Thyroid gland (tissue), 4 donors: ENCODE measurements around the gene NGEF. TPM values are rescaled to one million over a fixed set of nuclear protein-coding genes. Genes with fewer than 3 reads are reported as not detected.
A peak's percentile ranks its signal among the peaks of the same experiment; 100 is the strongest.

Source experiments
- DNase-seq, 2 donors: peaks; one replicate each; pipeline ENCODE4 v3.0.0-alpha.2; 2019
- H3K27ac ChIP-seq, 3 donors: fragments of 200-600 bp; sonication (generic); 1 replicate in 2 of 3; 2 replicates in 1 of 3; pipeline ENCODE4 v1.5.1; 2016 to 2019; ENCODE audit warnings: mild to moderate bottlenecking in 1 of 3, moderate library complexity in 1 of 3
- H3K27me3 ChIP-seq: fragments of 200-600 bp; sonication (generic); one replicate; pipeline ENCODE4 v1.5.1; 2019
- H3K36me3 ChIP-seq, 2 donors: fragments of 200-600 bp; sonication (generic); one replicate each; pipeline ENCODE4 v1.5.1; 2016 to 2019
- H3K4me1 ChIP-seq, 2 donors: fragments of 200-600 bp; sonication (generic); one replicate each; pipeline ENCODE4 v1.5.1; 2017 to 2019
- H3K4me3 ChIP-seq, 3 donors: fragments of 200-600 bp; sonication (generic); replicated peaks in 1 of 3; 1 replicate in 2 of 3; 2 replicates in 1 of 3; pipeline ENCODE4 v1.5.1; 2016; ENCODE audit warnings: mild to moderate bottlenecking in 1 of 3
- H3K9me3 ChIP-seq: fragments of 200-600 bp; sonication (generic); one replicate; pipeline ENCODE4 v1.5.1; 2017
- CTCF ChIP-seq, 6 experiments: fragments of 200-600 bp in 3 of 6; fragments of 450-650 bp in 3 of 6; sonication (generic) in 3 of 6; IDR thresholded peaks; one replicate each; pipeline ENCODE4 v1.5.1; 2016 to 2019; ENCODE audit warnings: antibody characterized with exemption in 6 of 6, mild to moderate bottlenecking in 2 of 6, inconsistent platforms in 1 of 6, moderate library complexity in 1 of 6
- POLR2A ChIP-seq, 2 donors: fragments of 450-650 bp; IDR thresholded peaks; one replicate each; pipeline ENCODE4 v1.6.1; 2017; ENCODE audit warnings: antibody characterized with exemption in 2 of 2, mild to moderate bottlenecking in 2 of 2, moderate library complexity in 1 of 2
- WGBS, 2 donors: methylation state at CpG; one replicate each; pipeline ENCODE4 v1.1.5; 2017; 5-methylcytosine and 5-hydroxymethylcytosine counted together
- intact Hi-C: fragments of 100-400 bp; cut with DNase I; formaldehyde crosslinking; loops from one replicate; pipeline ENCODE4 v1.15.1; 2023
- total RNA-seq, 4 donors: library from RNA; depleted of rRNA; stranded (reverse); fragments of >200 nt; gene quantifications; one replicate each; pipeline ENCODE4 v1.2.3, GENCODE V29; 2016

Gene NGEF
- total RNA-seq = 1 to 10 TPM in 1 of 4 donors, under 1 TPM in 1, not detected in 2; 0.11 to 2.1 TPM

- H3K27me3 ChIP-seq = no peaks in the 10 kb centered on the region
- H3K4me3 ChIP-seq = no peak within 1 kb of the TSS
- H3K9me3 ChIP-seq = no peaks in the 10 kb centered on the region
- 69 to 81% methylated on average over 9 to 12 of the region's 12 CpGs for WGBS, 2 donors
- intact Hi-C loops = no loop called here
- H3K27ac ChIP-seq = no peak within 1 kb of the TSS
- no peak for DNase-seq
- no peaks in the 10 kb centered on the region for H3K4me1 ChIP-seq
- TF ChIP-seq POLR2A (IDR thresholded peaks at IDR 0.05) = no peak
- no peak for TF ChIP-seq CTCF (IDR thresholded peaks at IDR 0.05)
- H3K36me3 ChIP-seq = no peaks in the 10 kb centered on the region
Measured at GRCh38 chr2:233013027-233013461, at the start of gene NGEF. Gene NGEF, minus strand, starts transcription at chr2:233013256. Its CDS starts 38,366 bp downstream, at chr2:232974890.

- 86 to 88% methylated on average over 4 of the region's 4 CpGs for WGBS, 2 donors
- TF ChIP-seq CTCF (IDR thresholded peaks at IDR 0.05) = no peak
- no peak for TF ChIP-seq POLR2A (IDR thresholded peaks at IDR 0.05)
- Histone ChIP-seq H3K27ac (peak overlapping the region in 1 of 3 donors; percentile 74), H3K9me3 (no peaks in the 10 kb centered on the region), H3K36me3 (no peaks in the 10 kb centered on the region), H3K27me3 (no peaks in the 10 kb centered on the region), H3K4me3 (no peak overlapping the region), H3K4me1 (peaks cover 0 to 4% of the 10 kb centered on the region in 2 donors)
- no peak for DNase-seq
- intact Hi-C loops = no loop called here
Measured at GRCh38 chr2:233062451-233062850, 49.4 kb upstream of the NGEF start.

GRCh38 chr2:233061591-233062450, 48.8 kb upstream of the NGEF start:
- H3K27me3 ChIP-seq = no peaks in the 10 kb centered on the region
- WGBS, 2 donors = 51 to 63% methylated on average over 4 to 11 of the region's 12 CpGs
- DNase-seq = peak; percentile 10 to 24
- H3K4me3 ChIP-seq = no peak overlapping the region
- intact Hi-C loops = no loop called here
- TF ChIP-seq CTCF (IDR thresholded peaks at IDR 0.05) = no peak
- no peak for TF ChIP-seq POLR2A (IDR thresholded peaks at IDR 0.05)
- H3K9me3 ChIP-seq = no peaks in the 10 kb centered on the region
- H3K27ac ChIP-seq = peak overlapping the region in 1 of 3 donors; percentile 74
- H3K4me1 ChIP-seq = peaks cover 0 to 4% of the 10 kb centered on the region in 2 donors
- no peaks in the 10 kb centered on the region for H3K36me3 ChIP-seq

- no peaks in the 10 kb centered on the region for H3K36me3 ChIP-seq
- intact Hi-C loops = no loop called here
- 60 to 76% methylated on average over 5 to 10 of the region's 10 CpGs for WGBS, 2 donors
- H3K27me3 ChIP-seq = no peaks in the 10 kb centered on the region
- H3K9me3 ChIP-seq = no peaks in the 10 kb centered on the region
- no peak for TF ChIP-seq POLR2A (IDR thresholded peaks at IDR 0.05)
- peaks cover 0 to 4% of the 10 kb centered on the region in 2 donors for H3K4me1 ChIP-seq
- DNase-seq = no peak
- peak overlapping the region in 1 of 3 donors; percentile 24 for H3K4me3 ChIP-seq
- peak overlapping the region; percentile 30 to 74 (median 39) for H3K27ac ChIP-seq
Measured at GRCh38 chr2:233060980-233061590, 48.0 kb upstream of the NGEF start.

GRCh38 chr2:233060501-233060979, 47.5 kb upstream of the NGEF start:
- no peak for TF ChIP-seq CTCF (IDR thresholded peaks at IDR 0.05)
- no peak for TF ChIP-seq POLR2A (IDR thresholded peaks at IDR 0.05)
- Histone ChIP-seq H3K9me3 (no peaks in the 10 kb centered on the region), H3K36me3 (no peaks in the 10 kb centered on the region), H3K27ac (peak overlapping the region; percentile 30 to 74 (median 39)), H3K4me1 (peaks cover 0 to 4% of the 10 kb centered on the region in 2 donors), H3K4me3 (peak overlapping the region in 1 of 3 donors; percentile 24), H3K27me3 (no peaks in the 10 kb centered on the region)
- no peak for DNase-seq
- intact Hi-C loops = no loop called here
- 64 to 78% methylated on average over 4 to 8 of the region's 13 CpGs for WGBS, 2 donors
